Stomach (tissue), 4 donors: ENCODE results near the gene ITGAE.

Experiments used
- CTCF ChIP-seq, 7 experiments: fragments of 450-650 bp in 4 of 7; fragments of 200-600 bp in 3 of 7; sonication (generic) in 3 of 7; IDR thresholded peaks; one replicate each; pipeline ENCODE4 v1.5.1; 2016 to 2019; ENCODE audit warnings: antibody characterized with exemption in 7 of 7, control low read depth in 2 of 7, mild to moderate bottlenecking in 1 of 7
- POLR2A ChIP-seq, 4 donors: fragments of 450-650 bp; IDR thresholded peaks; one replicate each; pipeline ENCODE4 v1.6.1; 2016; ENCODE audit warnings: antibody characterized with exemption in 4 of 4, control low read depth in 2 of 4, mild to moderate bottlenecking in 1 of 4, moderate library complexity in 1 of 4

- TF ChIP-seq CTCF (IDR thresholded peaks at IDR 0.05) (no peak), POLR2A (IDR thresholded peaks at IDR 0.05) (no peak)
Observed at GRCh38 chr17:3679531-3680126, 121.4 kb downstream of the ITGAE start.
